D721Med (cell line): Measurements from ENCODE around the gene KRT7.
"Not testable (repeated sequence)": the region's sequence is repeated elsewhere in the genome, so short reads cannot be mapped to it uniquely, and the experiment has no call there.

ENCODE experiments used
- DNase-seq: peaks from one replicate; pipeline ENCODE4 v3.0.0; 2011; ENCODE audit warnings: low spot score; ENCODE audit not compliant: insufficient read length
- FAIRE-seq: peaks from 2 replicates; lab custom pipeline; 2011; peaks lifted over from hg19 to GRCh38; lab: Jason Lieb, UNC
- CTCF ChIP-seq: IDR thresholded peaks from 2 replicates; pipeline ENCODE4 v1.5.1; 2012; ENCODE audit warnings: mild to moderate bottlenecking, control low read depth; ENCODE audit not compliant: insufficient read depth; ENCODE audit errors: missing control alignments

Gene KRT7

GRCh38 chr12:52251367-52252051 is 18.5 kb downstream of the KRT7 start:
- DNase-seq (no peak), FAIRE-seq (no peak)
- TF ChIP-seq CTCF: no peak

- not testable (repeated sequence) for FAIRE-seq
These were observed 19.2 kb downstream of the KRT7 start for GRCh38 chr12:52252175-52252615.

GRCh38 chr12:52252728-52253343 is 19.8 kb downstream of the KRT7 start:
- TF ChIP-seq CTCF: no peak
- DNase-seq (no peak), FAIRE-seq (no peak)

More at GRCh38 chr12:52252175-52252615, 19.2 kb downstream of the KRT7 start:
- DNase-seq: not testable (repeated sequence)

GRCh38 chr12:52253391-52254179 is 20.5 kb downstream of the KRT7 start:
- no peak for TF ChIP-seq CTCF
- DNase-seq (no peak), FAIRE-seq (no peak)

GRCh38 chr12:52254180-52254964 is 21.3 kb downstream of the KRT7 start:
- DNase-seq (no peak), FAIRE-seq (no peak)
- no peak for TF ChIP-seq CTCF

GRCh38 chr12:52254965-52255751 is 22.1 kb downstream of the KRT7 start:
- no peak for DNase-seq
- no peak for TF ChIP-seq CTCF
- FAIRE-seq: no peak
